ENCODE data around the gene GNB1L.
A peak's percentile ranks its signal among the peaks of the same experiment; 100 is the strongest.

Gene GNB1L

DNA sequence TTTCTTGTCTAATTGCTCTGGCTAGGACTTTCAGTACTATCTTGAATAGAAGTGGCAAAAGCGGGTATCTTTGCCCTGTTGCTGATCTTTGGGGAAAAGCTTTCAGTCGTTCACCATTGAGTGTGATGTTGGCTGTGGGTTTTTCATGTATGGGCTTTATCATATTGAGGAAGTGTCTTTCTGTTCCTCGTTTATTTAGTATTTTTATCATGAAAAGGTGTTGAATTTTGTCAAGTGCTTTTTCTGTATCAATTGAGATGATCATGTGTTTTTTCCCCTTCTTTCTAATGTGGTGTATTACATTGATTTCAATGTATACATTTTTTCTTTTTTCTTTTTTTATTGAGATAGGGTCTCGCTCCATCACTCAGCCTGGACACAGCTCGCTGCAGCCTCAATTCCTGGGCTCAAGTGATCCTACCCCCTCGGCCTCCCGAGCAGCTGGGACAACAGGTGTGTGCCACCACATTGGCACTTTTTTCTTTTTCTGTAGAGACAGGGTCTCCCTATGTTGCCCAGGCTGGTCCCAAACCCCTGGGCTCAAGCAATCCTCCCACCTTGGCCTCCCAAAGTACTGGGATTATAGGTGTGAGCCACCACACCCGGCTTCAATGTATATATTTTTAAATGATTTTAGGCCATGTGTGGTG, 5.3 kb upstream of the GNB1L start:
- no peak for DNase-seq

DNA sequence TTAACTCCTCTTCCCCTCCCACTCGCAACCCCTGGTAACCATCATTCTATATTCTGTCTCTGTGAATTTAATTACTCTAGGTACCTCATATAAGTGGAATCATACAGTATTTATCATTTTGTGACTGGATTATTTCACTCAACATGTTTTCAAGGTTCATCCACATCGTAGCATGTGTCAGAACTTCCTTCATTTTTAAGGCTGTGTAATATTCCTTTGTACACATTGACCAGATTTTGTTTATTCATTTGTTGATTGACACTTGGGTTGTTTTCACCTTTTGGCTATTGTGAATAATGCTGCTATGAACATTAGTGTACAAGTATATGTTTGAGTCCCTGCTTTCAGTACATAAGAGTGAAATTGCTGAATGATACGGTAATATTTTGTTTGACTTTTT, 2.7 kb upstream of the GNB1L start:
- DNase-seq, result no peak

DNA sequence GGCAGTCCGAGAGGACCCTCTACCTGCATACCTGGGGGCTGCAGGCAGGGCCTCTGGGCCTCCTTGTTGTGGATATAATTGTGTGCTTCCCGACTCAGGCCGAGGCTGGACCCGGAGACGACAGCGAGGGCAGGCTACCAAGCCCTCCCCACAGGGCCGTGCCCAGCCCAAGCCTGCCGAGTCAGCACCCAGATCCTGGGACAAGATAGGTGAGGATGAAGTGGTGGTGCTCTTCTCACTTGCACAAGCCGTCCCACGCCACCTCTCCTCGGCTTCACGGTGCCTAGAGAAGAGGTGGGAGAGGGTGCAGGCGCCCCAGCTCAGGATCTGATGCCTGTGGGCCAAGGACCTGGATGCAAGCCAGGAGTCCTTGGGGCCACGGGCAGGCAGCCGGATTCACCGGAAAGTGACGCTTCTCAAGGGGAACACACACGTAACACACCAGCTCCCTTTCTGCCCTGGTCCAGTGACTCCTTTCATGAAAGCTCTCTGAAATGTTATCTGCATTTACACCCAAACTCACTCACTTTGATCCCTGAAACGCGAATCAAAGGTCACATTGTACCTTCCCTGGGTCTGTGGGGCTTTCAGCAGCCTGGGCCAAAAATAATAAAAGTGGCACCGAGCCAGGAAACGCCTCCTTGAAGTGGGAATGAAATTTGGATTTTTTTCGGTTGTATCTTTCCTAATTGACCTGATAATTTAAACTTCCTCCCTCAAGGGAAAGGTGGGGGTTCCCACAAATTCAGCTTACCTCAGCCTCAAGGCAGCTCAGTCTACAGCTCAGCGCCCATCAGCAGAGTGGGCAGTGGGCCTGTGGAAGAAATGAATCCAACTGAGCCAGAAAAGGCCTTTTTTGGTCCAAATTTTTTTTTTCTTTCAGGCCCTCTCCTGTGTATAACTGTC, 1.1 kb upstream of the GNB1L start:
- DNase-seq, result peak; percentile 74 to 81

DNA sequence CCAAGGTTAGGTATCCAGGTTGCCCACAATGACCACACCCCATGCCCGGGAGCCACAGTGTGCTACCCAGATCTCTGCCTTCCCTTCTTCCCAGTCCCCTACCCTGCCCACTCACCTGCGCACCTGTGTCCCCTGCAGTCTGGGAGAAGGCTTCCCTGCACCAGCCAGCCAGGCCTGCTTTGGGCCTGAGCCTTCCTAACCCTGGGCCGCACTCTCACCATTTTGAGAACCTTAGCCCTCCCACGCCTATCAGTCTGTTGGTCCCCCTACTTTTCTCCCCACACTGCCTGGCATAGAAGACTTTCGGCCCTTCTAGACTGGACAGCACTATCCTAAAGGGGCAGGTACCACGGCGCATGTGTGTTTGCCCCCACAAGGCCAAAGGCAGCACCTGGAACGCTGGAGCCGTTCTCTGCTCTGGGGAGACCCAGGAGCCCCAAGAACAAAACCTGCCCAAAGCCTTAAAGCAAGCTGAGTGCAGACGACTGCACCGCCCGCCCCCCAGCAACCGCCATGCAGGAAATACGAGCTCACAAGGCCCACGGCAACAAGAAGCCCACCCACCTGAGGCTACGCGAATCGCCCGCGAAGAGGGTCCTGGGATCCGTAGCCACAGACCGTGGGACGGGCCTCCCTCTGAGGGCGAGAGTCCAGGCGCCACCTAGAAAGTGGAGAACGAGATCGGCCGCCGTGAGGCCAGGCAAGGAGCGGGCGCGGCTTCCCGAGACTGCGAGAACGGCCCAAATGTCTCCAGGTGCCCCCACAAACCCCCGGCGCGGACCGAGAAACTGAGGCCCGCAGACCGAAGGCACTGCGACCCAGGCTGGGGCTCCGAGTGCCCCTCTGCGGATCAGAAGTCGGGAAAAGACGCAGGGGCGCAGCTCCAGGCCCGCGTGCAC, 546 bp downstream of the GNB1L start:
- DNase-seq, result peak in 1 of 2 experiments; percentile 27

DNA sequence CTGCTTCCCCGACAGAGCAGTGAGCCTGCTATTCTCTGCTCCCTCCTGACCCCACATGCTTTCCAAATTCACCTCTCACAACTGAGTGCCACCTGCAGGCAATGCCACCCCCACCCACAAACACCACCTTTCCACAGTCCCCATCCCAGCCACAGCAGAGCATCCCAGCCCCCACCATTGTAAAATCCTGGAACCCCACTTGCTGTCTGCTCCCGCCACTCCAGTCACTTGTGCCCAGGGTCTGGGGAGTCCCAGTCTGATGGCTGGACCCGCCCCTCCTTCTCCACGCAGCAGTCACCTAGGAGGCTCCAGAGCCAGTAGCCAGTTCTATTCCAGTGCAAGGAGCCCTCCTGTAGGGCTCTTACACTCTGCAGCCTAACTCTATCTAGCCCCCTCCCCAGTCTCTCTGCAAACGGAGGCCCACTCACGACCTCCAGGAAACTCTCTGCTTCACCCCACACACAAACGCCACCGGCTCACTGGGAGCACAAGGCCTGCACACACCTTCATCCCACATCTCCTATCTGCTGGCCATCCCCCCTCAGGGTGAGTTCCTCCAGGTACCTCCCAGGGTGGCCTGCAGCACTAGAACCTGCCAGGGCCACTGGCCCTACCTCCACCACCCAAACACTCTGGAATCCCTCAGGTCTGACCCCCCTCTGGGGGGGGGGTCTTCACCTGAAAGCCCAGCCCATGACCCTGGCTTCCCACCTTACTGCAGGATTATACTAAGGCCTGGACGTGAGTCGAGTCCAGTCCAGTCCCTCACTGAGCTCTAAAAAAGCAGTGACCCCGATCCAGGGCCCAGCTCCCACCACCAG, 1.4 kb downstream of the GNB1L start:
- DNase-seq, result no peak

DNA sequence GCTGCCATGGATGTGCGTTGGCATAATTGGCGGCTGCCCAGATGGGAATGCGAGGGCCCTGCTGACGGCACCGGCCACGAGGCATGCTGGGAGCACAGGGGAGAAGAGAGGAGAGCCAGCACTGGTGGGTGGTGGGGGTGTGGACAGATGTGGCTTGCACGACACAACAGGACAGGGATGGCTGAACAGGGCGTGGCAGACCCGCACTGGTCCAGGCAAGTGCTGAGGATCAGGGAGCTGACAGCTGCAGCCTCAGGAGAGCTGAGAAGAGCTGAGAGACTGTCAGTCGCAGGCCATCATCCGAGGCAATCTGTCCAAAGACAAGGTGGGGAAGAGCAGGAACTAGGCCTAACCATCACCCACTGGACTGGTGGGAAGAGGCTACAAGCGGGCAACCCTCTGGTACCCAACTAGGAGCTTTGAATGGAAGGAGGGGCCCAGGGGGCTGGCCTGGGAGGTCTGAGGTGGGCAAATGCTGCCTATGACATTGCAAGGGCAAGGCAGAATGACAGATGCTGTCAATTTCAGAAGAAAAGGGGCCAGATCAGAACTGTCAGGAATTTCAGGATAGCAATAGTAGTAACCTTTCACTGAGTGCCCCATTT, 2.4 kb downstream of the GNB1L start:
- DNase-seq, result no peak

DNA sequence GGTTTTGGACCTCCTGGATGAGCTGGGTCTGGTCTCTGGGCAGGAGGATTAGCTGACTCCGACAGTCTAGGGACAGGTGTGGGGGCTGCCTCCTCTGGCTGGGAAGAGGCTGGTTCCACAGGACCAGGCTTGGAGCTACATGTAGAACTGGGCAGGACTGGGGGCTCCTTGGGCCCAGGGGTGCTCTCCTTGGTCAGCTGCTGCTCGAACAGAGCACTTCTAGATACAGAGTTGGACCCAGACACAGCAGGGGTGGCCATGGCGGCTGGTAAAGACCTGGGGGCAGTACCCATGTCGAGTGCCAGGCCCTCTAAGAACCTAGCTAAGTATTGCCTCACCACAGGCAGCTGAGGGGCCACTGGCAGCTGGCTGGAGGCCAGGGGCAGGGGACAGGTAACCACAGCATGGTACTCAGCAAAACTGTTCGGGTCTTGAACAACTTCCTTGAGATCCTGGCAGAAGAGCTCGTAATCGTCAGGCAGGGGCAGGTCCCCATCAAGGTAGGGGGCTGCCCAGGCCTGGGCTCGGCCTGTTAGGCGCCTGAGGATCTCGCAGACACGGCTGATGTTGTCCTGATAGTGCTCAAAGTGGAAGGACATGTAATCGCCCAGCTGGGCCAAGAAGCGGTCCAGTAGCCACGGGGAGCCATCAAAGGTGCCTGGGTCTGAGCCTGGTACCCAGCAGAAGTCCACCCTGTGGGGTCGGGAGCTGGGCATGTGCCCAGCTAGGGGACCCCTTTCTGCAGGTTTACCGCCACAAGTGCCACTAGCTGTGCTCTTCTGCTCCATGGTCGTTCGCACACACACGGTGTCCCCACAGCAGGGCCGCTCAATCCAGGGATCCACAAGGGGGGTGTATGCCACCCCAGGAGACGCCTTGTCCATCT, 3.1 kb downstream of the GNB1L start:
- DNase-seq, result no peak

DNA sequence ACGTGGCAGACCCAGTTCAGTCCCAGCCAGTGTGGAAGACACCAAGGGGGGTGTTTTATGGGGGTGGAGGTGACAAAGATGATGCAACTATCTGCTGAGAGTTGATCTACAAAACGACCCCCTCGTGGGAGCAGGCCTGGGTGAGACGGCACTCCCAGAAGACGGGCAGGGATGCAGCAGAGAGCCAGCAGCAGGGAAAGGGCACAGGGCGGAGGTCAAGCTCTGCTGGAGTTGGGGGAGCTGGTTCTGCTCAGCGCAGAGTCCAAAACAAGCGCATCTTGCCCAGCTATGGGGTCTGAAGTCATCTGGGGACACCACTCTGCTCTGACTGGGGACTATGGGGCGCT, 3.9 kb downstream of the GNB1L start:
- DNase-seq, result no peak

DNA sequence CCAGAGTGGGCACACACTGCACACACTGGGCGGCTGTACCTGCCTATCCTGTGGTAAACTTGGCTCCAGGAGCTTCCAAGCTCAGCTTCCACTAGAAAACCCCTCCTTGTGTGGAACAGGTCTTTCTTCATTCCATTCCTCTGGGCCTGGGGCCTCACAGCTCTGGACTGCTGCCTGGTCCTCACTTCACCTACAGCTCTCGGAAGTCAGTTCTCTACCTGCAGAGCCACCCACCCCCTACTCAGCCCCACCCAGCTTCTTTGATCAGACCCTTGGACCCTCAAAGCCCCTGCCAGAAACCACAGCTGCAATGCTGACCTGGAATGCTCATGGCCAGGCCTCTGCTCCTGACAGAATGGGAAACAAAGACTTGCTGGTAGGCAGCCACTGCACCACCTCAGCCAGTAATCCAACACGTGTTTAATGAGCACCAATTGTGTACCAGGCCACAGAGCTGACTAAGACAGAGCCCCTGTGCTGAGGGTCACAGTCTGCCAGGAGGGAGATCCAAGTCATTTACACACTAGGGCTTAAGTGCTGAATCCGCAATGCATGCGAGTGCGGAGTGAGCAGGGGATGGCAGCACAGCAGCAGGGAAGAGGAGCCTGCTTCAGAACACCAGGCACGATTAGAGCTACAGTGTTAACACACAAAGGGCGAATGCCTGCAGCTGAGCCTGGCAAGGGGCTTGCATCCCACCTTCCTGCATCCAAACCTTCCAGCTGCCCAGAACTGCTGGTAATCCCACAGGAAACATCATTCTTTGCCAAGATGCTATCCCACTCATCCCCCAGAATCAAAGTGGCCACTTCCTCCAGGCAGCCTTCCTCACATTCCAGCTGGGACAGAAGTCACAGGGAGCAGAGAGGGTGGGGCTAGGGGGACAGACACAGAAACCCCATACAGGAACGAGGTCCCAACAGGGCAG, 4.6 kb downstream of the GNB1L start:
- DNase-seq, result no peak

DNA sequence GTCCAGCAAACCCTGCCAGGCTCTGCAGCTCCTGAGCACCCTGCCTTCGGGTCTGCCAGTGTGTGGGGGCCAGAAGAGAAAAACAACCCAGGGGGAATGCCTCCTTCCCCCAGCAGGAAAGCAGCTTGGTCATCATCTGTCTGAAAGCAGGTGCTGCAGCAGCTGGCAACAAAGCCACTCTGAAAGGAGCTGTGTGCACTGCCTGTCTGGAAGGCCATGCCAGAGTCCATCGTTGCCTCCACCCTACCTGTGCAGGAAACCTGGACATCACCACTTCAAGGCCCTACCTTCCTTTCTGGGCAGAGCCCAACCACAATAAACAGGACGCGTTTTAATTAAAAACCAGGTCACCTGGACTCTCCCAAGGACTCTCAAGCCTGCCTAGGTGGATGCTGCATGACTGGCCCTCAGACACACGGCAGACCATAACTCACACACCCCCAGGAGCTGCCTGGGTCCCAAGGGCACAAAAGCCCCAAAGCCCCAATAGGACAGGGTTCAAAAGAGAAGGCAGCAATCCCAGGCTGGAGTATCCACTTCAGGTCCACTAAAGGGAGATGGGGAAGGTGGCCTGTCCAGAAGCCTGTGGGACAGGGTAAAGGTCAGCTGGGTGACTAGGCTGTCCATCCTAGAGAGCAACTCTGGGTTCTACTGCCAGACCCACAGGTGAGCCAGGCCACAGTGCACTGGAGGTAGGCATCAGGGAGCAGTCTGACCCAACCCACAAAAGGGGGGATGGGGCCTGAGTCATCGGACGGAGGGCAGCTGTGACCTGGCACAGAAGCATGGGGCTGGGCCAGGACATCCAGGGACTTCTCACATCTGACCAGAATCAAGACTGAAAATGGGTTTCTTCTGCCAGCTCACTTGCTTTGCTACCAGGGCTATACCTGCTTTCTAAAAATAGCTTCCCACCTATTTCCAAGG, 6.1 kb downstream of the GNB1L start:
- no peak for DNase-seq

DNA sequence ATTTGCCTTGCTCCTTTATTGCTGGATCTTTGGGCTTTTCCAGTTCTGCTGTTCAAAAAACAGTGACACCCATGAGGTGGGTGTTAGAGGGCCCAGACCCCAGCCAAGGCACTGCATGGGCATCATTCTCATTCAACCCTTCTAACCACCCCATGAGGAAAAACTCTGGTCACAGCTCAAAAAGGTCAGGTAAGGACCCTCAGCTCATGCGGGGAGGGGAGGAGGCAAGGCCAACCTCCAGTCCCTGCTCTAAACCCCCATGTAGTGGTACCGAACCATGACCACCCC, 7.4 kb downstream of the GNB1L start:
- DNase-seq, result no peak

DNA sequence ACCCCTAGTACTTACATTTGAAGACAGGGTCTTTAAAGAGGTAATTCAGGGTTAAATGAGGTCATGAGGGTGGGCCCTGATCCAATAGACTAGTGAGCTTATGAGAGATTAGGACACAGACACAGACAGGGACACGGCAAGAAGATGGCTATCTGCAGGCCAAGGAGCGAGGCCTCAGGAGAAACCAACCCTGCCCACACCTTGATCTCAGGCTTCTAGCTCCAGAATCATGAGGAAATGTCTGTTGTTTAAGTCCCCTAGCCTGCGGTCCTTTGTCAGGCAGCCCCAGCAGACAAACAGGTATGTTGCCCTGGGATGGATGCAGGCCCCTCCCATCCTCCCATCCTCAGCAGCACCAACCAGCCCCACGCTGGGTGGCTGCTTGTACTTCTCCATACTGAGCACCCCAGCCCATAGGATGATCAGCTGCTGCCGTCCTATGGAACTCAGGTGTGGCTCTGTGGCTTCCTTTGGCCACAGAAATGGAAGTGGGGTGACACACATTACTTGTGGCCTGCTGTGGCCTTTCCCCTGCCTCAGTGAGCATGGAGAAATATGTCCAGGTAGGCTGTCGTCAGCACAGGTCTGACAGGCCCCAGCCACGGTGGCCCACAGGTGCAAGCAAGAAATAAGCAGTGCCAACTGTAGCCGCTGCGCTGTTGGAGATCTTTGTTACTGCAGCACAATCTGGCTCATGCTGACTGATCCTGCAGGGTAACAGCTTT, 7.9 kb downstream of the GNB1L start:
- DNase-seq, result no peak

DNA sequence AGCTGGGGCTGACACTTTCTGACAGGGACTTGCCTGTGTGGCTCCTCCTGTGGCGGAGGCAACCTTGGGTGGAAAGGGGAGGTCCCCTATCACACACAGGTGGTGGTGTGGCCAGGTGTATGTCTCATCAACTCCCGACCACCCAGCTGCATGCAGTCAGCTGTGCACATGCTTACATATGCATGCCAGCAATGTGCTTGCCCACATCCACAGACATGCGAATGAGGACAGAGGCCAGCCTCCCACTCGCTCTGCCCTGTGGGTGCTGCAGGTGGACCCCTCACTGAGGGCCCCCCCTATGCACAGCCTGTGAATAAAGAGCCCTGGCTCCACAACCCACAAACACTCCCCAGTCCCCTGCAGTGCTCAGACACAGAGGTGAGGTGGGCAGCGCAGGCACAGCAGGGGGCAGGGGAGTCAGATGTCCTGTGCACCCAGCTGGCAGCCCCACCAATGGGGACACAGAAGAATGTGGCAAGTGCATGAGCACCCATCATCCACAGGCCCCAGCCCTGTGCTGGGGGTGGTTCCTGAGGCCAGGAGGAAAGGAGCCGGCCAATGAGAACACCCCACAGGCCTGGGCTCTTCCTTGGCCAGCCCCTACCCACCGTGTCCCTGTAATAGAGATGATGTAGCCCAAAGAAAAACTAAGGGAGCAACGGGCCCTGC, 9.5 kb downstream of the GNB1L start:
- no peak for DNase-seq

DNA sequence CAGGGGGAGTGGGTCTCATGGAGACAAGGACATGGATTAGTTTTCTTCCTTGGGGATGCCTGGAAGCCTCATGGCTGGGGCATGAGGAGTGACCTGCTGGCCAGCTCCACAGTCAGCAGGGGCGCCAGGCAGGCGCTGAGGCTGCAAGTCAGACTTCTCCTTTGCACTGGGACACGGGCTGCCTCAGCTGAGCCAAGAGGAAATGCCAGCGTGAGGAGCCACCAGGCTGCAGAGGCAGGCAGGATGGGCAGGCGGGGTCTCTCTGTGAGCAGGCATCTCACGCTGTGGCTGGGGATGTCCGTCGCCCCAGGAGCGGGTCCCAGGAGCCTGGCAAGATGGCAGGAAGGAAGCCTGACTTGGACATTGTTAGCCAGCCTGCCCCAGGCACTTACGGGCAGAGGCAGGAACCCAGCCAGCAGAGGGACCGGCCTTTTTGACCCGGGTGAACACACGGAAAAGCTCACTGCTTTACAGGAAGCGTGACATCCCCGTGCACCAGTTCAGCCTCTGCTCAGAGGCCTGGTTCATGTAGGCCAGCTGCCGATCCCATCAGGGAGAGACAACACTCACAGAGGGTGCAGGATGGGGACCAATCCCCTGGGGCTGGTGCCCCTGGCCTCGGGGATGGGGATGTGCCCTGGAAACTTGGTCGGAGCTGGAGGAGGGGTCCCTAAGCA, 10.2 kb downstream of the GNB1L start:
- no peak for DNase-seq

DNA sequence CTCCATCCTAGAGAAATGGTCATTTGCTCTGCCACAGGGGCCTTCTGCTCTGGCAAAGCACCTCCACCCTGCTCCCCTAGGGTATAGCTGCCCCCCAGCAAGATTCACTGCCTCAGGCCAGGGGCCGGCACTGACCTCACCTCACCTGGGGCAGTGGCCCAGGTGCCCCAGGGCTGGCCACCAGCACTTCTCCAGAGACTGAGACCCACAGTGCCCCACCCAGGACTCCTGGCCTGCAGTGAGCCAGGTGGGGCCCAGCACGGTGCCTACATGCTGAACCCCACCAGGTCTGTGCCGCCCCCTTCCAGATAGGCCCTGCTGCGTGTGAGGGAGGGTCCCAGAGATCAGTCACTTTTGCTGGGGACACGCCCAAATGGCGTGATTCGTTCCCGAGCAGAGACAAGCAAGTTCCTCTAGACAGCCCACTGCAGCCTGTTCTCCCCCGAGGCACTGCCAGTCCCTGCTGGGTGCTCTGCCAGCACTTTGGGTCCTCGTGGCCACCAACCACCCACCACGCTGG, 10.8 kb downstream of the GNB1L start:
- DNase-seq, result no peak

DNA sequence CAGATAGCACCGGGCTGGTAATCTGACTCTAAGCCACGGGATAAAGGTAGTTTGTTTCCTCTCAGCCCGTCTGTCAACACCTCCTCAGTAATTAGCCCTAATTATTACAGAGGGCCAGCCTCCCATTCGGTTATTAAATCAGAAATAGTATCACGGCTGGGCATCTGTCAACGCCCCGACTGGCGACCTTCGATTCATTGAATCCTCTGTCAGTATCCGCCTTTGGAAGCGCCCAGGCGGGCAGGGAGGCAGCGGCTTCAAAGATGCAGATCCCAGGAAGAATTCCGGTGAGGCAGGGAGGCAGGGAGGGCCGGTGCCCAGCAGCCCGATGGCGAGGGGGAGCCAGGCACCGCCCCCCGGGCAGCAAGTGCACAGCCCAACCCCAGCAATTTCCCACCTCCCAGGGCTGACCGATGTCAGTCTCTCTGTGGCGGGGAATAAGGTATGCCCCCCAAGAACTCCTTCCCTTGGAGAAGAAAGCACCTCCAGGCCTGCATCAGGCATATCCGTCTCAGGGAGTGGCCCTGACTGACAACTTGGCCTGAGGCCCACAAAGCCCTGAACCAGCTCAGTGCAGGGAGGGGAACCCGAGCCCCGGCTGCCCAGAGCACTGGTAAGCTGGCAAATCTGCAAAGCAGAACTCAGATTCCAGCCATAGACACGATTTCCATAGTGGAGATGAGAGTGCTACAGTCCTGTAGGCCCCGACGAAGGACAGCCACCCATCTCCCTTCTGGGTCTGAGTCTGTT, 11.4 kb downstream of the GNB1L start:
- DNase-seq, result no peak
